ENCODE results near the gene PTAR1. TPM values are rescaled to one million over a fixed set of nuclear protein-coding genes. Genes with fewer than 3 reads are reported as not detected.

PTAR1 gene
- total RNA-seq, 1 experiment from 2014 or later: 44.9 TPM

DNA sequence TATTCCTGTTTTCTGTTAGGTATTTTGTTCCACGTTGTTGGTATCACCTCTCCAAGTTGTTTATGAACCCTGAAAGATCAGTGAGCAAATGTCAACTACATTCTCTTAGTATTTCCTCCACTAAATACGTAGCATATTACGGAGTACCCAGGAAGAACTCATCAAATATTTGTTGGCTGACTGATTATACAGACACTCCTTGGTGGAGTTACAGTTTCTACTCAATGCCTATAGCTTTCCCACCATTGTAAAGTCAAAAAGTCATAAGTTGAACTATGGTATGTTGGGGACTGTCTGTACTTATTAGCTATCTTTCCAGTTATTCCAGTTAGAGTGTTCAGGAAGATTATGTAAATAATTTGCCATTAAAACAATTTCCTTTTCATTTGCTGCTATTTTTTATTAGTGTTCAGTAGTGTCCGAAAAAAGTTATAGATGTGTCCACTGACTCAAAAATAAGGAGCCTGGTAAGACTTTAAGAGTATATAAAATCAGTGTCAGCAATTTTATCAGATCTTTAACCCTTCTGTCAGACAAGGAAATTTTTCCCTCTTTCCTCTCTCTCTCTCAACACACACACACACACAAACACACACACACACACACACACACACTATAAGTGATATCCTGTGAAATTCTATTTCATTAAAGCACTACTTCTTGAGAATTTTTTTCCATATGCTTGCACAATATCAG, 80.8 kb downstream of the PTAR1 start:
- Histone ChIP-seq H3K4me3 (no peak overlapping the region), H3K4me1 (replicated peaks; ENCODE audit: insufficient read depth) (peaks cover 22% of the 10 kb centered on the region), H4K20me1 (ENCODE audit: insufficient read depth) (no peaks in the 10 kb centered on the region), H3K27ac (no peak overlapping the region), H3K4me2 (no peak overlapping the region), H3K79me2 (ENCODE audit: low read depth) (no peaks in the 10 kb centered on the region), H3K9me3 (ENCODE audit: insufficient read depth, low read depth) (no peaks in the 10 kb centered on the region), H3K9me2 (ENCODE audit: insufficient read depth) (no peaks in the 10 kb centered on the region), H2AFZ (no peak overlapping the region), H3F3A (ENCODE audit: insufficient read depth, low read depth) (peaks cover 17% of the 10 kb centered on the region), H3K36me3 (ENCODE audit: low read depth) (no peaks in the 10 kb centered on the region), H3K27me3 (ENCODE audit: insufficient read depth, low read depth) (no peaks in the 10 kb centered on the region)
- TF ChIP-seq EZH2 (IDR thresholded peaks at IDR 0.05; ENCODE audit: low read depth): no peak
- TF ChIP-seq, protein P1, sequence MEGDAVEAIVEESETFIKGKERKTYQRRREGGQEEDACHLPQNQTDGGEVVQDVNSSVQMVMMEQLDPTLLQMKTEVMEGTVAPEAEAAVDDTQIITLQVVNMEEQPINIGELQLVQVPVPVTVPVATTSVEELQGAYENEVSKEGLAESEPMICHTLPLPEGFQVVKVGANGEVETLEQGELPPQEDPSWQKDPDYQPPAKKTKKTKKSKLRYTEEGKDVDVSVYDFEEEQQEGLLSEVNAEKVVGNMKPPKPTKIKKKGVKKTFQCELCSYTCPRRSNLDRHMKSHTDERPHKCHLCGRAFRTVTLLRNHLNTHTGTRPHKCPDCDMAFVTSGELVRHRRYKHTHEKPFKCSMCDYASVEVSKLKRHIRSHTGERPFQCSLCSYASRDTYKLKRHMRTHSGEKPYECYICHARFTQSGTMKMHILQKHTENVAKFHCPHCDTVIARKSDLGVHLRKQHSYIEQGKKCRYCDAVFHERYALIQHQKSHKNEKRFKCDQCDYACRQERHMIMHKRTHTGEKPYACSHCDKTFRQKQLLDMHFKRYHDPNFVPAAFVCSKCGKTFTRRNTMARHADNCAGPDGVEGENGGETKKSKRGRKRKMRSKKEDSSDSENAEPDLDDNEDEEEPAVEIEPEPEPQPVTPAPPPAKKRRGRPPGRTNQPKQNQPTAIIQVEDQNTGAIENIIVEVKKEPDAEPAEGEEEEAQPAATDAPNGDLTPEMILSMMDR (conservative IDR thresholded peaks at IDR 0.05): no peak
- intact Hi-C loops (cut with micrococcal nuclease; ENCODE audit: unreplicated experiment): loop anchor here (10.0 kb wide), 3 partner anchors 436 to 926 kb away; partner anchors contain the start of gene SMC5
- BruUV-seq (replicated peaks): no TSS peak
- ChIA-PET CTCF (no interaction called here), POLR2A (ENCODE audit: unreplicated experiment) (no interaction called here)
- peak in 1 of 2 experiments; percentile 60 for DNase-seq

DNA sequence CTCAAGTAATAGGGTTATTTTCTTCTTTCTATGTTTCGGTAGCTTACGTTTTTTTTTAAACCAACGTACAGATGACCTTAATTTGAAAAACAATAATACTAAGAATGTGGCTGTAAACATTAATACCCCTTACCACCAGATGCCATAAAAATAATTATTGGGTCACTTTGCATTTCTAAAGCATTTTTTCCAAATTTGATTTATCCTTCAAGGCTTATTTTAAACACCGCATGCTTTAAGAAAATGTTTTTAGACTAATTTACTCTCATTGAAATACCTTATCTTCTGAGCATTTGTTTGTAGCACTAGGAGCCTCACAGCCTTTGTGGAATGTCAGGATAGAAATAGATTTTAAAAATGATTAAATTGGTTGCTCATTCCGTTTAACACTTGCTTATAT, 81.9 kb downstream of the PTAR1 start:
- Histone ChIP-seq H3K4me2 (no peak overlapping the region), H3K79me2 (ENCODE audit: low read depth) (no peaks in the 10 kb centered on the region), H3K27me3 (ENCODE audit: insufficient read depth, low read depth) (no peaks in the 10 kb centered on the region), H3K9me3 (ENCODE audit: insufficient read depth, low read depth) (no peaks in the 10 kb centered on the region), H3K4me3 (no peak overlapping the region), H3K9me2 (ENCODE audit: insufficient read depth) (no peaks in the 10 kb centered on the region), H3F3A (ENCODE audit: insufficient read depth, low read depth) (peaks cover 26% of the 10 kb centered on the region), H4K20me1 (ENCODE audit: insufficient read depth) (no peaks in the 10 kb centered on the region), H3K4me1 (replicated peaks; ENCODE audit: insufficient read depth) (peaks cover 32% of the 10 kb centered on the region), H2AFZ (no peak overlapping the region), H3K36me3 (ENCODE audit: low read depth) (no peaks in the 10 kb centered on the region), H3K27ac (no peak overlapping the region)
- BruUV-seq (replicated peaks): no TSS peak
- intact Hi-C loops (cut with micrococcal nuclease; ENCODE audit: unreplicated experiment): loop anchor here (10.0 kb wide), 3 partner anchors 437 to 927 kb away; partner anchors contain the start of gene SMC5
- no peak for DNase-seq
- CTCF ChIA-PET: no interaction called here
- TF ChIP-seq, protein P1 (conservative IDR thresholded peaks at IDR 0.05): no peak
- TF ChIP-seq EZH2 (IDR thresholded peaks at IDR 0.05; ENCODE audit: low read depth): no peak
- POLR2A ChIA-PET (ENCODE audit: unreplicated experiment): no interaction called here

DNA sequence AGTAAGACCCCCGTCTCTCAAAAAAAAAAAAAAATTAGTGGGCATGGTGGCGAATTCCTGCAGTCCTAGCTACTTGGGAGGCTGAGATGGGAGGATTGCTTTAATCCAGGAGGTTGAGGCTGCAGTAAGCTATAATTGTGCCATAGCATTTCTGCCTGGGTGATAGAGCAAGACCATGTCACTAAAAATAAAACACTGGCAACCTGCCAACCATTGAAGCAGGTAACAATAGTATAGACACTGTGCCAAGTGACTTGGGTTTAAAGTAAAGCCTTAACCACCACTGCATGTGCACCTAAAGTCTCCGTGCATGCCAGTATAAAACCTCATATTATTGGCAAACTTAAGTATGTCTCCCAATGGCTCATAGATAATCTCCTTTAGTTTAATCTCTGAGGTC, 84.2 kb downstream of the PTAR1 start:
- BruUV-seq (replicated peaks): no TSS peak
- H3K27ac ChIP-seq: peak overlapping the region; percentile 83

More for the DNA sequence above, 84.2 kb downstream of the PTAR1 start:
- Histone ChIP-seq H3K9me3 (ENCODE audit: insufficient read depth, low read depth) (no peaks in the 10 kb centered on the region), H3K27me3 (ENCODE audit: insufficient read depth, low read depth) (no peaks in the 10 kb centered on the region), H3K4me1 (replicated peaks; ENCODE audit: insufficient read depth) (peaks cover 32% of the 10 kb centered on the region), H2AFZ (peak overlapping the region; percentile 34; the same call in 1 of the 2 replicates), H3K4me3 (no peak overlapping the region), H4K20me1 (ENCODE audit: insufficient read depth) (no peaks in the 10 kb centered on the region), H3K36me3 (ENCODE audit: low read depth) (no peaks in the 10 kb centered on the region), H3K79me2 (ENCODE audit: low read depth) (no peaks in the 10 kb centered on the region), H3K4me2 (peak overlapping the region; percentile 71), H3F3A (ENCODE audit: insufficient read depth, low read depth) (peaks cover 26% of the 10 kb centered on the region), H3K9me2 (ENCODE audit: insufficient read depth) (no peaks in the 10 kb centered on the region)
- ChIA-PET CTCF (interaction anchor here (0.7 kb wide), 1 partner anchor 355 kb away, joined by 3 read pairs; no protein-coding TSS in a partner anchor), POLR2A (ENCODE audit: unreplicated experiment) (no interaction called here)
- no peak for TF ChIP-seq EZH2 (IDR thresholded peaks at IDR 0.05; ENCODE audit: low read depth)
- TF ChIP-seq, protein P1 (conservative IDR thresholded peaks at IDR 0.05): no peak
- intact Hi-C loops (cut with micrococcal nuclease; ENCODE audit: unreplicated experiment): loop anchor here (2.0 to 10.0 kb wide), 4 partner anchors 83 to 929 kb away; partner anchors contain the start of gene SMC5
- DNase-seq: no peak

Measured in PC-9 (cell line).